Common myeloid progenitor, CD34-positive (primary cell): ENCODE measurements around the gene KLK5.
"Not testable (repeated sequence)": the region's sequence is repeated elsewhere in the genome, so short reads cannot be mapped to it uniquely, and the experiment has no call there.

ENCODE experiments used
- CTCF ChIA-PET: fragments of 350-600 bp; sonication (Branson Sonifier 250); formaldehyde crosslinking; loops from one replicate; lab custom pipeline; 2021; ENCODE audit warnings: antibody characterized with exemption; lab: Charles Lee
- POLR2A ChIA-PET: fragments of 350-600 bp; sonication (Branson Sonifier 250); formaldehyde crosslinking; loops from one replicate; lab custom pipeline; 2021; ENCODE audit warnings: antibody characterized with exemption; lab: Charles Lee
- DNase-seq, 3 donors: peaks; one replicate each; pipeline versions ENCODE4 v3.0.0 to v3.0.0-alpha.2; 2013
- H3K27ac ChIP-seq, 2 experiments: 1 replicate in 1 of 2; 2 replicates in 1 of 2; pipeline ENCODE4 v1.7.0; 2013; ENCODE audit warnings: inconsistent platforms in 2 of 2, low read length in 2 of 2, mild to moderate bottlenecking in 2 of 2, low read depth in 1 of 2, moderate library complexity in 1 of 2; ENCODE audit not compliant: severe bottlenecking in 2 of 2, insufficient read depth in 1 of 2, poor library complexity in 1 of 2
- H3K27me3 ChIP-seq, 5 experiments: replicated peaks in 2 of 5; 1 replicate in 3 of 5; 2 replicates in 2 of 5; pipeline versions ENCODE4 v1.6.1 to v1.7.0; 2013; ENCODE audit warnings: low read length in 4 of 5, mild to moderate bottlenecking in 2 of 5, moderate library complexity in 2 of 5, inconsistent platforms in 1 of 5; ENCODE audit not compliant: insufficient read depth in 5 of 5, control insufficient read depth in 4 of 5
- H3K36me3 ChIP-seq, 4 experiments: 1 replicate in 2 of 4; 2 replicates in 2 of 4; pipeline versions ENCODE4 v1.6.1 to v1.7.0; 2013; ENCODE audit warnings: low read length in 3 of 4, control low read depth in 1 of 4, mild to moderate bottlenecking in 1 of 4; ENCODE audit not compliant: control insufficient read depth in 4 of 4, insufficient read depth in 4 of 4
- H3K4me1 ChIP-seq, 4 experiments: 1 replicate in 3 of 4; 2 replicates in 1 of 4; pipeline versions ENCODE4 v1.6.1 to v1.7.1; 2013; ENCODE audit warnings: low read length in 3 of 4, mild to moderate bottlenecking in 3 of 4, control low read depth in 1 of 4, inconsistent platforms in 1 of 4, moderate library complexity in 1 of 4; ENCODE audit not compliant: control insufficient read depth in 4 of 4, insufficient read depth in 4 of 4; ENCODE audit errors: control extremely low read depth in 1 of 4
- H3K4me3 ChIP-seq, 7 experiments: 1 replicate in 4 of 7; 2 replicates in 3 of 7; pipeline versions ENCODE4 v1.5.1 to v1.7.0; 2013; ENCODE audit warnings: mild to moderate bottlenecking in 7 of 7, low read length in 6 of 7, moderate library complexity in 6 of 7, inconsistent platforms in 2 of 7, low read depth in 2 of 7, control low read depth in 1 of 7; ENCODE audit not compliant: insufficient read depth in 4 of 7, control insufficient read depth in 1 of 7; ENCODE audit errors: extremely low read depth in 1 of 7
- H3K9me3 ChIP-seq, 5 experiments: 1 replicate in 4 of 5; 2 replicates in 1 of 5; pipeline versions ENCODE4 v1.6.1 to v1.7.1; 2013; ENCODE audit warnings: low read length in 4 of 5, mild to moderate bottlenecking in 2 of 5, inconsistent platforms in 1 of 5, low read depth in 1 of 5, moderate library complexity in 1 of 5; ENCODE audit not compliant: control insufficient read depth in 4 of 5, insufficient read depth in 2 of 5; ENCODE audit errors: control extremely low read depth in 1 of 5
- WGBS: methylation state at CpG from one replicate; pipeline ENCODE4 v1.1.5; 2013; ENCODE audit not compliant: insufficient coverage; 5-methylcytosine and 5-hydroxymethylcytosine counted together

KLK5 gene

DNA sequence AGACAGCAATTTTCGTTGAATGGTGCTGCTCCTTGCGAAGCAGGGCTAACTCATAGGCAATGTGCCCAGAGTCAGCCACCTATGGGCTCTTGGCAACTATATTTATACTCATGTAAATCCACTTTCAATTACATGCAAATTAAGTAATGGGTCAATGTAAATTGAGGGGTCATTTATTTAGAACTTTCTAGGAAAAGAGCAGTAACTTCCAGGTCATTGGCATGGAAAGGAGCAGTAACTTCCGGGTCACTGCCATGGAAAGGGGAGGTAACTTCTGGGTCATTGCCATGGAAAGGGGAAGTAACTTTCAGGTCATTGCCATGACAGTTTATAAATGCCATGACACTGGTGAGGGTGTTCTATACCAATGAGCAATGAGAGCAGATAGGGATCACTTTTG is 53.3 kb downstream of the KLK5 start:
- POLR2A ChIA-PET, result no interaction called here
- DNase-seq, result no peak
- H3K36me3 ChIP-seq, result no peaks in the 10 kb centered on the region
- H3K27me3 ChIP-seq, result peaks cover 0 to 28% (median 3%) of the 10 kb centered on the region in 5 experiments
- H3K9me3 ChIP-seq, result peaks cover 0 to 6% (median 3%) of the 10 kb centered on the region in 5 experiments
- CTCF ChIA-PET, result interaction anchor here (1.0 kb wide), 1 partner anchor 23 kb away, joined by 3 read pairs; no protein-coding TSS in a partner anchor
- 94% methylated on average over 3 of the region's 3 CpGs for WGBS
- H3K4me3 ChIP-seq, result no peak overlapping the region
- H3K27ac ChIP-seq, result no peak overlapping the region
- no peaks in the 10 kb centered on the region for H3K4me1 ChIP-seq

DNA sequence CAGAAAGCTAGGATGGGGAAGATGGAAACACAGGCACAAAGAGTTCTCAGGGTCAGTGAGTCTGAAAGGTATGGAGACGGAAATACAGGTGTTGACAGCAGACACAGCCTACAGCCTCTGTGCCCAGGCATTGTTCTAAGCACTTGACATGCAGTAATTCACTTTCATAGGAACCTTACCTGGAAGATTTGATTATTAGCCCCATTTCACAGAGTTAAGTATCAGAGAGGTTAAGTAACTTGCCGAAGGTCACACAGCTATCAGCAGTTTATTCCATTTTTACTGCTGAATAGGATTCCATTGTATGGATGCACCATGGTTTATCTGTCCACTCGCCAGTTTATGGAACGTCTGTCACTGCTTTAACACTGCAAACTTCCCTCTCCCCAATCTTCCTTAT is 54.8 kb downstream of the KLK5 start:
- H3K9me3 ChIP-seq, result peaks cover 0 to 8% (median 4%) of the 10 kb centered on the region in 5 experiments
- 79% methylated on average over 2 of the region's 4 CpGs for WGBS
- CTCF ChIA-PET, result no interaction called here
- peaks cover 0 to 28% (median 3%) of the 10 kb centered on the region in 5 experiments for H3K27me3 ChIP-seq
- H3K4me1 ChIP-seq, result no peaks in the 10 kb centered on the region
- H3K4me3 ChIP-seq, result no peak overlapping the region
- POLR2A ChIA-PET, result no interaction called here
- DNase-seq, result no peak
- no peaks in the 10 kb centered on the region for H3K36me3 ChIP-seq
- no peak overlapping the region for H3K27ac ChIP-seq

DNA sequence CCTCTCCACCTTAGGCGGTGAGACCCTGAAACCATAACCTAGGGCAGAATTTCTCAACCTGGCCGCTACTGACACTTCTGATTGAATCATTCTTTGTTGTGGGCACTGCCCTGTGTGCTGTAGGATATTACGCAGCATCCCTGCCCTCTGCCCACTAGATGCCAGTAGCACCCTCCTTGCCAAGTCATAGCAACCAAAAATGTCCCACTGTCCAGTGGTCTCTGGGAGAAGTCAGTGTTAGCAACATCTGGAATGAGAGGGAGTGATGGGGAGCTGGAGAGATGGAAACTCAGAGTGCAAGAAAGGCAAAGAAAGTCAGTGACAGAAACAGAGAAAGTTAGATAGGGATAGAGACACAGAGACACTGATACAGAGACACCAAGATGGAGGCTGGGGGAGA is 55.2 kb downstream of the KLK5 start:
- H3K9me3 ChIP-seq, result peaks cover 0 to 8% (median 4%) of the 10 kb centered on the region in 5 experiments
- peaks cover 0 to 26% (median 3%) of the 10 kb centered on the region in 5 experiments for H3K27me3 ChIP-seq
- POLR2A ChIA-PET, result no interaction called here
- no peaks in the 10 kb centered on the region for H3K36me3 ChIP-seq
- CTCF ChIA-PET, result interaction anchor here (1.0 to 1.3 kb wide), 2 partner anchors 12 to 14 kb away, joined by 3 read pairs; no protein-coding TSS in a partner anchor
- H3K4me3 ChIP-seq, result no peak overlapping the region
- no peak overlapping the region for H3K27ac ChIP-seq
- H3K4me1 ChIP-seq, result no peaks in the 10 kb centered on the region
- no peak for DNase-seq
- WGBS, result 67% methylated on average over 3 of the region's 3 CpGs

DNA sequence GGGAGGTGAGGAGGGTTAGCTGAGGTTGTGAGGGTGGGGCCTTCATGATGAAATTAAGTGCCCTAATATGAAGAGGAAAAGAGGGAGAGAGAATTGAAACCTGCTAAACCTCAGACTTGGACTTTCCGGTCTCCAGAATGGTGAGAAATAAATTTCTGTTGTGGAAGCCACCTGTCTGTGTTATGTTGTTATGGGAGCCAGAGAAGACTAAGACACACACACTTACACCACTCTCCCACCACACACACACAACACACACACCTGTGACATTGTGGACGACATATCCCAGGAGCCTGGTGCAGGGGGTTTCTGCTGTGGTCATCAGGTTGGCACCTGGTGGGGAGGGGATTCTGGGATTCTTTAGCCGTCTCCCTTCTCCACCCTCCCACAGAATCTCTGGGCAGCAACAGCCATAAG is 55.6 kb downstream of the KLK5 start:
- Histone ChIP-seq H3K27ac (no peak overlapping the region), H3K36me3 (no peaks in the 10 kb centered on the region), H3K4me1 (no peaks in the 10 kb centered on the region), H3K27me3 (peaks cover 0 to 25% (median 3%) of the 10 kb centered on the region in 5 experiments), H3K9me3 (peaks cover 0 to 8% (median 4%) of the 10 kb centered on the region in 5 experiments), H3K4me3 (no peak overlapping the region)
- DNase-seq, result no peak
- ChIA-PET POLR2A (no interaction called here), CTCF (interaction anchor here (1.0 to 1.3 kb wide), 2 partner anchors 11 to 13 kb away, joined by 3 read pairs; no protein-coding TSS in a partner anchor)
- WGBS, result no CpG with 5 or more reads among the region's 3 CpGs

DNA sequence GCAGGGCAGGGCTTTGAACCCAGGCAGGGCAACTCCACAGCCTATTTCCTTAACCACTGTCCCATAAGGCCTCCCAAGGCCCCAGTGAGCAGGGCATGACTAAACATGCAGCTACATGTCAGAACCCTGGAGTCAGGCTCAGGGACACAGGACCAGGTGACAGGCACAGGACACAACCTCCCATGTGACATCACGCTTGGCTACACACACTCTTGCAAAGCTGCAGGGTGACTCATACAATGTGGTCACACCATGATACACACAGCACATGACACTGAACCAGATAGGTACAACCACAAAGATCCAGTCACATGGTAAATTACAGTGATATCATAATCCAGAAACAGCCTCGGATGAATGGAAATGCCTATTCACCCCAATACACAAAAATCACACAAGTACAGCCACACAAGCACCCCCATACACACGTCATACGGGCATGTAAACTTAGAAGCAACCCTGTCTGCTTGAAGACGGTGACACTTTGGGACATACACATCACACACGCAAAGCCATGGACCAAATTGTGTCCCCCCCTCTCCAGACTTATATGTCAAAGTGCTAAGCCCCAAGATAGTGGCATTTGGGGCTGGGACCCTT is 56.1 kb downstream of the KLK5 start:
- WGBS, result 82% methylated on average over 4 of the region's 6 CpGs
- Histone ChIP-seq H3K27ac (no peak overlapping the region), H3K27me3 (peaks cover 0 to 25% (median 3%) of the 10 kb centered on the region in 5 experiments), H3K9me3 (peaks cover 0 to 8% (median 4%) of the 10 kb centered on the region in 5 experiments), H3K4me3 (no peak overlapping the region), H3K36me3 (no peaks in the 10 kb centered on the region), H3K4me1 (no peaks in the 10 kb centered on the region)
- peak; percentile 29 to 63 (median 42) for DNase-seq
- CTCF ChIA-PET, result interaction anchor here (1.0 to 1.3 kb wide), 2 partner anchors 11 to 13 kb away, joined by 3 read pairs; no protein-coding TSS in a partner anchor
- POLR2A ChIA-PET, result no interaction called here

DNA sequence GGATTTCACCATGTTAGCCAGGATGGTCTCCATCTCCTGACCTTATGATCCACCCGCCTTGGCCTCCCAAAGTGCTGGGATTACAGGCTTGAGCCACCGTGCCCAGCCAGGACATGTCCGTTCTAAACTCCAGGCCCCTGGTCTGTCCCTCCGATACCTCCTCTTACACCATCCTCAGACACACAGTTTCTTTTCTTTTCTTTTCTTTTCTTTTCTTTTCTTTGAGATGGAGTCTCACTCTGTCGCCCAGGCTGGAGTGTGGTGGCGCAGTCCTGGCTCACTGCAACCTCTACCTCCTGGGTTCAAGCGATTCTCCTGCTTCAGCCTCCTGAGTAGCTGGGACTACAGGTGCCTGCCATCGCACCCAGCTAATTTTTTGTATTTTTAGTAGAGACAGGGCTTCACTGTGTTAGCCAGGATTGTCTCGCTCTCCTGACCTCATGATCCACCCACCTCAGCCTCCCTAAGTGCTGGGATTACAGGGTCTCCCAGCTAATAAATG is 56.7 kb downstream of the KLK5 start:
- 85% methylated on average over 9 of the region's 9 CpGs for WGBS
- peaks cover 0 to 26% (median 3%) of the 10 kb centered on the region in 5 experiments for H3K27me3 ChIP-seq
- H3K4me3 ChIP-seq, CTCF ChIA-PET, DNase-seq, H3K4me1 ChIP-seq, H3K36me3 ChIP-seq, POLR2A ChIA-PET, H3K9me3 ChIP-seq, H3K27ac ChIP-seq: not testable (repeated sequence)
